Kasumi-1 (cell line): ENCODE results near the gene TFF2.
A peak's percentile ranks its signal among the peaks of the same experiment; 100 is the strongest.

Source experiments
- DNase-seq, 2 experiments: peaks; one replicate each; lab custom pipeline; 2025; lab: John Stamatoyannopoulos, UW

Gene TFF2

DNA sequence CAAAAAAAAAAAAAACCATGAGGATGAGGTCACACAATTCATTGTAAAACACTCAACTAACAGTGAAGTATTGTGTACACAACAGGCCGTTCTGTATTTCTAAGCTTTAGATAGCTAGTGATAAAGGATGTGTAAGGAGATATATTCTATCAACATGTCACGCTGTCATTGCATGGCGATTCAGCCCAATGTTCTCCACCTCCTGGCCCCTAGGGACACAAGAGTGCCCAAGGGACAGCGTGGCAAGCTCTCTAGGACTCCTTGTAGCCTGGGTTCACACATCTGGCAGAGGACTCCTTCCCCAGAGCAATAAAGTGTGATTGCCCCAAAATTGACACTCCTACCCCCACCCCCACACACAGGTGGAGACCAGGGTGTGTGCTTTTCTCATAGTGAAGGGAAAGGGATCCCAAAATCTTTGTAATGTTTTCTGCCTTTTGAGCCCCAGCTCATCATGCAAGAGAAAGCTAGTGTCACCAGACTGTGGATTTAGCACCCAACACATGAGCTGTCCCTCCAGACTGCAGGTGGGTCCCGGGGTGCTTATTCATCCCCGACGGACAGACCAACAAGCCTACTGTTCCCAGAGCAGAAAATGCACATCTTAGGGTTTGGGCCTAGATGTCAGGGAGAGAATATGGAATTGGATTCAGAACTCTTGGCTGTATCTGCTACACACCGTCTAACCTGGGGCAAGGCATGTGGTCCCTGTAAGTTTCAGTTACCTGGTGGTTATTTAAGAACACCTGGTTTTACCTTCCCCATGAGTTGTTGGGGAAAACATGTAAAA lies 33.6 kb upstream of the TFF2 start:
- DNase-seq = no peak

DNA sequence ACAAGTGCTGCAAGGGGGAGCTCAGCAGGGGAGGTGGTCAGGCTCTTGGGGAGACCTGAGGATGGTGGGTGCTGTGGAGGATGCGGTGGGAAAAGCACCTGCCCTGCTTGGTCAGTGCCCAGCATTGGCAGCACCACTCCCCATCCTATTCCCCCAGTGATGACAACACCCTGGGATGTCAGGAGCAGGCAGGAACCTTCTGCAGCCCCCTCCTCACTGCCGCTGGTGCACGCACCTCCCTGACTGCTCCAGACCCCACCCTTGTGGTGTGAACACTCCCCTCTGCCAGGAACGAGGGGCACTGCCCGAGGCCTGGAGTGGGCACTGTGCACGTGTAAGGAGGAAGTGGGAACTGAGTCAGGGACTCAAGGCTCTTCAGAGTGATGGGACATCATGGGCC lies 32.5 kb upstream of the TFF2 start:
- DNase-seq = no peak

DNA sequence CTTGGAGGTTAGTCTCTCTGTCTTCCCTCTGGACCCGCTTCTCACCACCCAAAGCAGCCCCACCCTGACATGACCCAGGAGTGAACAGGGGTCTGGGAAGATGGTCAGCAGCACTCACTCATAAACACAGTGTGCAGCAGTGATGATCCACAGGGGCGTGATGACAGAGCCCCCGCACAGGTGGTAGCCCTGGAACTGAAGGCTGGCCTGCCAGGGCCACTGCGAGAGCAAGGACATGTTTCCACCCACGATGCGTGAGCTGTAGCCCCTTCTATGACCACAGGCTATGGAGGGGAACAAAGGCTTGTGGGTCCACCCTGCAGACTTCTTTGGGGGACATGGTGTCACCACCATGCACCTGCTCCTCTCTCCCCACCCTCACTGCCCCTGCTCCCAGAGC lies 32.1 kb upstream of the TFF2 start:
- DNase-seq = no peak

DNA sequence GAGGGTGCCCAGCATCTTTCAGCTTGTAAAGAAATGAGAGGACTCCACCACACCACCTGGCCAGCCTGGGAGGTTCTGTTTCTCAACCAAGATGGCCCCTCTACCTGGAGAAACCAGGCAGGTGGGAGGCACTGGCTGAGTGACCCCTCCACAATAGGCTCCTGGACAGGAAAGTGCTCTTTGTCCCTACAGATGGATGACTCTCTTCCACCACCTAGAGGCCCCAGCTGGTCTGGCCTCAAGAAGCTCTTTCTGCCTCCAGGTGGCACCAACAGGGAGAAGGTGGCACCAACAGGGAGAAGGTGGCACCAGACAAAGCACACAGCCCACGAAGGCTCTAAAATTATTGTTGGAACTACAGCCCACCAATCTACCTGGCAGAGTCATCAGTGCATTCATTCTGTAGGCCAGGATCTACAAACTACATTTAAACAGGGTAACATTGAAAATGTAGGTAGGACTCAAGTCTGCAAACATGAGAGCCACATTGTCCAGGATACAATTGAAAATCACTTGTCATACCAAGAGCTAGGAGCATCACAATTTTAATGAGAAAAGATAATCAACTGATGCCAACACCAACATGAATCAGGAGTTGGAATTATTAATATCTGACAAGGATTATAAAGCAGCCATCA lies 30.7 kb upstream of the TFF2 start:
- peak; percentile 15 to 57 for DNase-seq

DNA sequence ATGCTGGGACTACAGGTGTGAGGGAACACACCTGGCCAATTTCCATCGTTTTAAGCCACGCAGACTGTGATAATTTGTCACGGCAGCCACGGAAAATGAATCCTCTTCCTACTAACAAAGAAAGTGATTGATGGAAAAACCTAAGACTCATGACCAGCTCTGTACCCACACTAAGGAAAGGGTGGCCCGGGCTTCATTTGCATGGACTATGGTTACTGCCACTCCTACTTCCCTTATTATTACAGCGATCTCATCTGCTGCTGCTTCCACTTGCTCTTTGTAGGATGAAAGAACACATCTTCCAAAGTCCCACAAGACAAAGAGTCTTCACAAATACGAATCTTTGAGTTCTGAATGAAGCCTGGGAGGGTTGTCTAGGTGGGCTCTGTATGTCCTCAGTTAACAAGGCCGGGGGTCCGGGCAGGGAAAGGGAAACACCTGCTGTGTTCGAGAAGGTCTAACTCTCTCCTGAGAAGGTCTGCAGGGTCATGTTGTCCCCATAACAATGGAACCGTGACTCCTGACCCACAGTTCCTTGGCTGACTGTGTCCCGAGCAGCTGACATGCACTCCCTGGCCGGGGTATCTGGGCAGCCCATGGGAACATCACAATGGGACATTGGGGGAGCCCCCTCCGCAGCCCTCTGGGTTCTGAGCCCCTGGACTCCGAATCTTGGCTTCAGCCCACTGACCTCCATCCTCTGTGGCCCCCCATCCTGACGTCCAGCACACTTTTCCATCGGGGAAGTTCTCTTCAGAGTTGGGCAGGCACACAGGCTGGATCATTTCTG lies 28.8 kb upstream of the TFF2 start:
- DNase-seq = peak; percentile 8 to 29

DNA sequence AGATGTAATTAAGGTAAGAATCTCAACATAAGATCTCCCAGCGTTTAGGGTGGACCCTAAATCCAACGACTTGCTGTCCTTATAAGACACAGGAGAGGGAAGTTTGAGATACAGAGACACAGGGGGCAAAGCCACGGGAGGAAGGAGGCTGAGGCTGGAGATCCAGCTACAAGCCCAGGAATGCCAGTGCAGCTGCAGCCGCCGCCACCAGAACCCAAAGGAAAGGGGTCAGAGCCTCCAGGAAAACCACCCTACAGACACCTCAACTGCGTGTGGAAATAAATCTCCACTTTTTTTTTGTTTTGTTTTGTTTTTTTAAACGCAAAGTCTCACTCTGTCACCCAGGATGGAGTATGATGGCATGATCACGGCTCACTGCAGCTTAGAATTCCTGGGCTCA lies 27.6 kb upstream of the TFF2 start:
- DNase-seq = no peak

DNA sequence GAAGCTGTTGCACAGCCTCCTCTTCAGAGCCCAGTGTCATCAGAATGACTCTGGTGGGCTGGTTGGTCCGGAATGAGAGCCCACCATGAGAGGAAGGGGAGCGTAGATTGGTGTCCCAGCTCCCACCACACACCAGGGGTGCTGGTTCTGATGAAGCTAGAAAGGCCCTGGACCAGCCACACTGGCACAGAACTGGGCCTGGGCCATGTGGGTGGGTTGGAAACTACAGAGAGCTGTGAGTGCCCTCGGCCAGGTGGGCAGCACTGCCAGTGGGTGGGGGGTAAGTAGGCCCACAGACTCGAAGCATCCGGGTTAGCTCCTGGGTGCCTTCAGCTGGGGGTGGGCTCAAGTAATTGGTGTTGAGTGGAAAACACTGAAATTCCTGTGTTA lies 27.2 kb upstream of the TFF2 start:
- no peak for DNase-seq

DNA sequence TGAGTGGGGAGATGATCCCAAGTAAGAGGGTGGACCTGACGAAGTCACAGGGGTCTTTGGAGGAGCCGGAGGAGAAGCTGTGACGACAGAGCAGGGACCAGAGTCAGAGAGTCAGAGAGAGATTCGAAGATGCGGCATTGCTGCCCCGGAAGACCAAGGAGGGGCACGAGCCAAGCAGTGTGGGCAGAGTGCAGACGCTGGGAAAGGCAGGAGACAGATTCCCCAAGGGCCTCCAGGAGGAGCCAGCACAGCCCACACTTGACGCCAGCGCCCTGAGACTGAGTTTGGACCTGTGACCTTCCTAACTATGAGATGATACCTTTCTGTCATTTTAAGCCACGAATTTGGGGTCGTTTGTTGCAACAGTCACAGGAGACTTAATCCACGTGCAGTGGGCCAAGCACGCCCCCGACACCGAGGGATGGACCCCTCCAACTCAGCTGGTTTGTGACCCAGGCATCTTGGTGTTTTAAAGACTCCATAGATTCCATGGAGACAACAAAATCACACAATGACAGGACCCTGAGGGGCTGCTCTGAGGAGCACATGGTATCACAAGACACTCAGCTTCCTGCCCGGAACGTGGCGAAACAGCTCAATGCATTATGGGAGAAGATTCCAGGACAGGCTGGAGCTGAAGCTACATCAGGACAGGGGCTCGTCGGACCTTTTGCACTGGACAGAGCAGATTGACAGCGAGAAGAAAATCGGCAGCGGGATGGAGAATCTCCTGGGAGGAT lies 26.6 kb upstream of the TFF2 start:
- no peak for DNase-seq

DNA sequence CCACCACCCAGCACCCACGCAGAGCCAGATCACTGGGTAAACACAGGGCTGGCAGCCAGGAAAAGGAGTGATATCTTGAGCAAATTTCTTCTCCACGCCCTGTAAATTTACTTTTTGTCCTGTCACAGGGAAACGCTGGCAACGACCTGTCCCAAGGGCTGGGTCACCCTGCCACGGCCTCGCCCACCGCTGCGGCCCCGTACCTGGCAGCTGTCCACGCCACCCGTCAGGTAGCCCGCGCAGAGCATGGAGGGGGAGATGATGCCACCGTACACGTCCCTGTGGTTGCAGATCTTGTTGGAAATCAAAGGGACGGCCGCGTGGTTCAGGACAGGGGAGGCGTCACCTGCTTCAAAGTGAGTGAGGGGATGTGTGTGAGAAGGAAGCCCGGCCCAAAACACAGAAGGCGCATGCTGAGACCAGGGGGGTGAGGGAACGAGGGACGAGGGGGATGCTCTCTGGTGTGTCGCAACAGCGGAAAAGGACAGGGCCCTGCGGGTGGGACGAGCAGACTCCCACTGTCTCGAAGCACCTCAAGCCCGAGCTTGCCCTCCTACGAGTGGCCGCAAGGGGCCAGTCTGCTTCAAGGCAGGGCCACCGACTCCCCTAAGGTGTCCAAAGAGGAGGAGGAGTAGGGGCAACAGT lies 25.7 kb upstream of the TFF2 start:
- DNase-seq = no peak

DNA sequence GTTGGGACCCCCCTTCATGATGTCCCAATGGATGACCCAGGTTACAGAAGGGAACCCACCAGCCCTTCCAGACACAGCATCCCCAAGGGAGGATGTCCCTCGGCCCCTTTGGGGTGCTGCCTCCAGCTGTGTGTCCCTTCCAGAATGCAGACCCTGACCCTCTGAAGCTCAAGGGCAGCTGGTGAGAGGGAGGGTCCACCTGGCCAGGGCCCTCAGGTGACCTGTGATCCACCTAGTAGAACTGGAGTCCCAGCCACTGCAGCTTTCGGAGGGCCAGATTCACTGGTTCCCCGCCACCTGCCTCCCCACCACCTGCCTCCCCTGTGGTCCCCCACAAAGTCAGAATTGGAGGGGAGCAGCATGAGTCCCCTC lies 25.2 kb upstream of the TFF2 start:
- no peak for DNase-seq

DNA sequence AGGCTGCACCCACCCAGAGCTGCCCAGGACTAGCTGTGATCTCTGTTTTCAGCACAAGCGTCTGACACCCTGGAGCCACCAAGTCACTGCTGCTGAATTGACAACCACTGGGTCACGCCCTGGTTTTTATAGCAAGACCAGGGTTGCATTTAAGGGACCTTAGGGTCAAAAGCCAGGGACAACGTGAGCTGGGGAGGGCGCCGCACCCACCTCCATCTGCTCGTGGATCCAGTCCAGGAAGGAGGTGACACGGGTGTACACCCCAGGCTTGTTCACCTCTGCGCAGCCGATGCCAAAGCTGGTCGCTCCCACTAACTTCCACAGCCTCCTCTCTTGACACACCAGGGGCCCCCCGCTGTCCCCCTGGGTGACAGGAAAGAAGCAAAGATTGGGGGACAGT lies 24.7 kb upstream of the TFF2 start:
- DNase-seq = no peak

DNA sequence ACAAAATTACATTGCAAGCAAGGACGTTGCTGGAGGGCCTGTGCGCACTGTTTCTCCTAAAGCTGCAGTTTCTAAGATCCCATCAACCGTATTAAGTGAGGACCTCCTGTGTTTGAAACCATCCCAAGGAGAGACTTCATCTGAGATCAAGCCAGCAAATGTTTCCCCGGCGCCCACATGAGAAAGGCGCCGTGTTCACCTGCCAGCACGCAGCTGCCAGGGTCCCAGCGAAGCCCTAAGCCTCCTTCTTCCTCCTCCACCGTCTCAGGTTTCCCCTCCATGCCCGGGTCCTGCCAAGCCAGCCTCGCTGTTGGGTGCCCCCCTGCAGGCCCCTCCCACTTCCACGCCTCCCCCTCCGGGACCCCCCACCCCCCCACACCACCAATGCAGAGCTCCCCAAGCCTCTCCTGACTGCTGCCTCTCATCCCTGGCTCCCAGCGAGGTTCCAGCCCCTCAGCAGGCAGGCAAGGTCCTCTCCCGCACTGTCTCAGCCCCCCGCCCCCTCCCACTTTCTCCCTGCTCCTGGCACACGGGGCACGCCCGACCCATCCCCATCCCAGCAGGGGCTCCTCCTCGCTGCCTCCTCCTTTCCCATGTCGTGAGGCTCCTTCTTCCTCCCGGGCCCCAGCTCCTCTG lies 24.2 kb upstream of the TFF2 start:
- no peak for DNase-seq

DNA sequence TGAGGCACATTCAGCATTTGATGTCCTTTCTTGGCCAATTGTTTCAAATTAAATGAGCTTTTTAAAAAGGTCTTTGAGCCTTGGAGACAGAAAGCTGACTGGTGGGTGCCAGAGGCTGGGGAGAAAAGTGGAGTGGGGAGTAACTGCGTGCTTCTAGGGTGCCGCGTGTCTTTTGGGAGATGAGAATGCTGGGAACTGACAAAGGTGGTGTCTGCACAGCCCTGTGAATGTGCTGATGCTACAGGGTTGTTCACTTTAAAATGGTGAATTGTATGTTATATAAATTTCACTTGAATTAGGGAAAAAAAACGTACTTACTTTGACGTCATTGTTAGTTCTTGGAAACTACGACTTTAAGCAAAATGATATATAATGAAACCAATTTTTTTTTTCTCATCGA lies 23.7 kb upstream of the TFF2 start:
- no peak for DNase-seq

DNA sequence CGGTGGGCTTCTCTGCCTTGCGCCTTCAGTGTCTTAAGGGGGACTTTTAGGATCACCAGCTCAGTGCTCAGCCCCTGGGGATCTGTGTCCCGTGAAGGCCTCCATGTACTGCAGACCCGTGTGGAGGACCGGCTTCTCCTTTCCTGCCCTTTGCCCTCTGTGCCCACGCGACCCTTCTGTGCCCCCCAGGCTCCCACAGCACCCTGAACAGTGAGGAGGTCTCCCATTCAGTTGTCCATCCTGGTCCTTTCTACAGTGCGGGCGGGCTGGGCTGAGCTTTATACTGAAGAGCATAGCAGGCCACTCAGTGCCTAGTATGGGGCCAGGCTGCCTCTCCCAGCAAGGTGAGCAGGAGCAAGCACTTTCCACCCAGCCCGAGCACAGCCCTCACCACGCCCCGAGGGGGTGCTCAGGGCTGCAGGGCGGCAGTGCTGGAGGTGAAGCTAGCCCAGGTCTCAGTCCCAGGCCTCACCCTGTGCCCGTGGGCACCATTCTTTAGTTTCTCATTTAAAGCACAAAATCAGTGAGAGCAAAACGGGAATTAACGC lies 23.2 kb upstream of the TFF2 start:
- DNase-seq = no peak

DNA sequence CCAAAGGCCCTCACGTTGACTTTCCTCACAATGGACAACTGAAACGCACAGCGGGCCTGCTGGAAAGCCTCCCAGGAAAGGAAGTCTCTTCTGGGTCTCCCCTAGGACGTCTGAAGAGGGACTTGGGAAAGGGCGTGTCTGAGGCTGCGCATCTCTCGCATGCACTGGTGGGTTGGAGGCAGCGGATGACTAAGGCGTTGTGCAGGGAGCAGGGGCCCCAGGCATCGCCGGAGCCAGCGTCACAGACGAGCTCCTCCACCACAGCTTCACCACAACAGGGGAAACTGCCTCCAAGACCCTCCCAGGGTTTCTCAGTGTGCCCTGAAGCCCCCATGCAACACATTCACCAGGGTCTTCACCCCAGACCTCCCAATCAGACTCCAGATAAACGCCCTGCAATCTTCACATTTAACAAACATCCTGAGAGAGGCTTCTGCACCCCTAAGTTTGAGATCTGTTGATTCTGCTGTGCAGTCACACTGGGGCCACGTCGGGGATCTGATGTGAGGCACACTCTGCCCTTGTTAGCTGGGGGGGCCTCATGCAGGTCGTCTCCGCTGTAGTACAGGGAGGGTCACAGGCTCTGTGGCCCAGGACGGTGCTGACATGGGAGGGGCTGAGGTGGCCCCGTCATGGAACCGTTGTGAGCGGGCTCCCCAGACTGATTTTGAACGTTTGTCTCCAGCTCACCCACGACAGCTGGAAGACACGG lies 22.6 kb upstream of the TFF2 start:
- no peak for DNase-seq

DNA sequence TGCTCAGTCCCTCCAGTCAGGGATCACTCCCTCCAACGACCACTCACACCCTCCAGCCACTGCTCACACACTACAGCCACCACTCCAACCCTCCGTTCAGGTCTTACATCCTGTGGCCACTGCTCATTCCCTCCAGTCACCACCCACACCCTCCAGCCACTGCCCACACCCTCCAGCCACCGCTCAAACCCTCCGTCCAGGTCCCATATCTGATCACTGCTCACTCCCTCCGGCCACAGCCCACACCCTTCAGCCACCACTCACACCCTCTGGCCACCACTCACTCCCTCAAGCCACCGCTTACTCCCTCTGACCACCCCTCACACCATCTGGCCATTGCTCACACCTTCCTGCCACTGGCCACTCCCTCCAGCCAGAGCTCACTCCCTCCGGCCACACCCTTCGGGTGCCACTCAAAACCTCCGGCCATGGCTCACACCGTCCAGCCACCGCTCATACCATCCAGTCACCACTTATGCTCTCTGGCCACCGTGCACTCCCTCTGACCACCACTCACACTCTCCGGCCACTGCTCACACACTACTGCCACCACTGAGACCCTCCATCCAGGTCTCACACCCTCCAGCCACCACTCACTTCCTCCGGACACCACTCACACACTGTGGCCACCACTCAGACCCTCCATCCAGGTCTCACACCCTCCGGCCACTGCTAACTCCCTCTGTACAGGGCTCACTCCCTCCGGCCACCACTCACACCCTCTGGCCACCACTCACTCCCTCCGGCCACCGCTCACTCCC lies 20.3 kb upstream of the TFF2 start:
- no peak for DNase-seq

DNA sequence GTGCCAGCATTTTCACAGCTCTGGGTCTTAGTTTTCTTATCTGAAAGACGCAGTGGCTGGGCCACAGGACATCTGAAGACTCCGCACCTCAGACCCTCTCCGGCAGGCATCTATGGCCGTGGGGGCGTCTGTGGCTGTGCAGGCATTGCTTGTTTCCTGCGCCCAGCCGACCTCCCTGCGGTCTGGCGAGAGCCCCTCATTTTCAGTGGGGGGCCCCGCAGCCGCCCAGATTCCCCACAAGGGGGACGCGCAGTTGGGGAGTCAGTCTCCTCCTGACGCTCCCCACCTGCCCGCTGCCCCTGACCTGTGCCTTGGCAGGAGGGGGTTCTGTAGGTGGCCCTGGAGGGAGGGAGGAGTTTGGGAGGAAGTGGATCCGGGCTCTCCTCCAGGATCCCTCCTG lies 19.0 kb upstream of the TFF2 start:
- DNase-seq = no peak

DNA sequence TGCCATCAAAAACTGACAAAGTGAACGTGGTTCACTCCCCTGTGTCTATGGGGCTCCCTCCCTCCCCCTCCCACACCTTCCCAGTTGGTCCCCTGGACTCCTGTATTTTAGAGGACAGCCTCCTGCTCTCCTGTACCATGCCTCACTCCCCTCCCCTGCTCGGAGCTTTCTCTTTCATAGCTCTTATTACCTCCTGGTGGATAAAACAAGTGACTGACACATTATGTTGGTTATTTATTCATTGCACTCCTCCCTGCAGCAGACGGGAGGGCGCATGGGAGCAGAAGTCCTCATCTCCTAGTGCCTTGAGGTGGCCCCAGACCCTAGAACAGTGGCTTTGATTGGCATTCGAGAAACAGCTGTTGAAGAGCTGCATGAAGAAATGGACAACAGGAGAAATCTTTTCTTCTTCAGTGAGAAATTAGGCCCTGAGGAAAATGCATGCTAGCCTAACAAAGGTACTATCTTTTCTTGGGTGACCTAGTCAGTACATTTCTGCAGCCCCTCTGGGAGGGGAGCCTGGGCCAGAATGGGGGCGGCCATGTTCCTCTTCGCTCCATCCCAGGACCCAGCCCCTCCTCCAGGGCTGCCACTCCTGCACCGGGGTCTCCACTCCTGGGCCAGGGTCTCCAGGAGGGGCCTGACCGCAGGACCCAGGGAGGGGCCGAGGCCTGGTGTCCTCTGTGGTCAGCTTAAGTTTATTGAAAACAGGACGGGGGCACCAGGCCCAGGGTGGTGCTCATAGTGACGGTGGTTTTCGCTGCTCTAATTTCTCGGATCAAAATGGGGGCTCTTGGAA lies 16.8 kb upstream of the TFF2 start:
- peak in 1 of 2 experiments; percentile 1 for DNase-seq
